CD14-positive monocyte (primary cell): ENCODE results near the gene AGAP1. TPM values are rescaled to one million over a fixed set of nuclear protein-coding genes. Genes with fewer than 3 reads are reported as not detected.

Source experiments
- DNase-seq, 3 donors: peaks; one replicate each; pipeline ENCODE4 v3.0.0-alpha.2; 2011 to 2022
- H2AFZ ChIP-seq: 2 replicates; pipeline ENCODE4 v1.6.0; 2012; ENCODE audit warnings: mild to moderate bottlenecking, low read depth, low read length, inconsistent platforms; ENCODE audit not compliant: insufficient read depth, poor library complexity, severe bottlenecking
- H3K27ac ChIP-seq, 2 donors: 1 replicate in 1 of 2; 2 replicates in 1 of 2; pipeline ENCODE4 v1.5.1; 2012 to 2013; ENCODE audit warnings: low read length in 2 of 2, control low read depth in 1 of 2, inconsistent platforms in 1 of 2, low read depth in 1 of 2, mild to moderate bottlenecking in 1 of 2
- H3K27me3 ChIP-seq, 2 donors: one replicate each; pipeline versions ENCODE4 v1.6.0 to v1.6.1; 2011 to 2013; ENCODE audit warnings: low read length in 2 of 2; ENCODE audit not compliant: control insufficient read depth in 2 of 2, insufficient read depth in 2 of 2
- H3K36me3 ChIP-seq, 2 donors: replicated peaks in 1 of 2; 1 replicate in 1 of 2; 2 replicates in 1 of 2; pipeline versions ENCODE4 v1.5.1 to v1.6.1; 2012 to 2013; ENCODE audit warnings: low read length in 2 of 2, control low read depth in 1 of 2, inconsistent platforms in 1 of 2, mild to moderate bottlenecking in 1 of 2; ENCODE audit not compliant: insufficient read depth in 2 of 2, control insufficient read depth in 1 of 2
- H3K4me1 ChIP-seq, 2 donors: 1 replicate in 1 of 2; 2 replicates in 1 of 2; pipeline versions ENCODE4 v1.5.1 to v1.6.1; 2012 to 2013; ENCODE audit warnings: low read length in 2 of 2, control low read depth in 1 of 2, inconsistent platforms in 1 of 2, mild to moderate bottlenecking in 1 of 2, moderate library complexity in 1 of 2; ENCODE audit not compliant: insufficient read depth in 2 of 2, control insufficient read depth in 1 of 2
- H3K4me2 ChIP-seq: replicated peaks from 2 replicates; pipeline ENCODE3; 2012; ENCODE audit warnings: low read length, moderate library complexity, mild to moderate bottlenecking; ENCODE audit not compliant: poor library complexity, severe bottlenecking; ENCODE audit errors: extremely low read depth
- H3K4me3 ChIP-seq, 3 experiments: fragments of 200-600 bp in 1 of 3; sonication (generic) in 1 of 3; replicated peaks in 1 of 3; 1 replicate in 2 of 3; 2 replicates in 1 of 3; pipeline ENCODE4 v1.5.1; 2011 to 2013; ENCODE audit warnings: low read length in 3 of 3, mild to moderate bottlenecking in 3 of 3, control low read depth in 2 of 3, low read depth in 2 of 3, inconsistent platforms in 1 of 3, moderate library complexity in 1 of 3
- H3K79me2 ChIP-seq: 2 replicates; pipeline ENCODE4 v1.6.0; 2012; ENCODE audit warnings: mild to moderate bottlenecking, control low read depth, inconsistent platforms, low read length, moderate library complexity; ENCODE audit not compliant: insufficient read depth
- H3K9ac ChIP-seq: 2 replicates; pipeline ENCODE4 v1.6.0; 2017; ENCODE audit warnings: low read length, mild to moderate bottlenecking; ENCODE audit not compliant: insufficient read depth, poor library complexity, severe bottlenecking
- H3K9me3 ChIP-seq, 2 donors: replicated peaks in 1 of 2; 1 replicate in 1 of 2; 2 replicates in 1 of 2; pipeline versions ENCODE4 v1.5.1 to v1.6.1; 2012 to 2013; ENCODE audit warnings: low read length in 2 of 2, control low read depth in 1 of 2; ENCODE audit not compliant: control insufficient read depth in 1 of 2, insufficient read depth in 1 of 2
- H4K20me1 ChIP-seq: 2 replicates; pipeline ENCODE4 v1.6.0; 2012; ENCODE audit warnings: mild to moderate bottlenecking, low read length, control low read depth, moderate library complexity; ENCODE audit not compliant: insufficient read depth
- H3K27ac Mint-ChIP-seq, 7 donors: one replicate each; pipeline ENCODE4 v1.8.0; 2020; ENCODE audit warnings: mild to moderate bottlenecking in 7 of 7, mixed read lengths in 7 of 7, moderate library complexity in 6 of 7, inconsistent platforms in 2 of 7
- H3K27me3 Mint-ChIP-seq, 3 donors: one replicate each; pipeline ENCODE4 v1.8.0; 2021 to 2022; ENCODE audit warnings: low read depth in 3 of 3, mild to moderate bottlenecking in 3 of 3, mixed read lengths in 3 of 3, moderate library complexity in 3 of 3, inconsistent platforms in 1 of 3
- H3K36me3 Mint-ChIP-seq, 2 donors: one replicate each; pipeline ENCODE4 v1.8.0; 2020; ENCODE audit warnings: mixed read lengths in 2 of 2, inconsistent platforms in 1 of 2, mild to moderate bottlenecking in 1 of 2
- H3K4me1 Mint-ChIP-seq: one replicate; pipeline ENCODE4 v1.8.0; 2020; ENCODE audit warnings: mild to moderate bottlenecking, mixed read lengths
- H3K4me3 Mint-ChIP-seq, 2 donors: one replicate each; pipeline ENCODE4 v1.8.0; 2020; ENCODE audit warnings: mild to moderate bottlenecking in 2 of 2, mixed read lengths in 2 of 2, moderate library complexity in 1 of 2
- H3K9me3 Mint-ChIP-seq, 7 donors: one replicate each; pipeline ENCODE4 v1.8.0; 2020 to 2022; ENCODE audit warnings: mixed read lengths in 7 of 7, mild to moderate bottlenecking in 6 of 7, moderate library complexity in 6 of 7, inconsistent platforms in 2 of 7
- CTCF ChIP-seq: fragments of 200-600 bp; IDR thresholded peaks from one replicate; pipeline ENCODE4 v1.8.0; 2022; ENCODE audit warnings: antibody characterized with exemption, mild to moderate bottlenecking
- WGBS: methylation state at CpG from one replicate; pipeline ENCODE4 v1.1.5; 2013; ENCODE audit warnings: missing lambda C conversion rate; ENCODE audit not compliant: insufficient coverage; 5-methylcytosine and 5-hydroxymethylcytosine counted together
- intact Hi-C, 2 donors: fragments of 100-400 bp; cut with micrococcal nuclease; formaldehyde crosslinking; loops; one replicate each; pipeline versions ENCODE4 v1.15.0 to v1.15.1; 2023
- polyA plus RNA-seq, 3 donors: library from polyadenylated mRNA; depleted of rRNA in 1 of 3; unstranded in 2 of 3; stranded (reverse) in 1 of 3; fragments of 300-500 nt in 2 of 3; fragments of >200 nt in 1 of 3; fragmentation: Illumina TruSeq in 2 of 3; gene quantifications; 1 replicate in 2 of 3; 2 replicates in 1 of 3; pipeline ENCODE4 v1.2.3, GENCODE V29; 2012 to 2021

The AGAP1 gene
- polyA plus RNA-seq, 3 donors = 0.12 TPM; not detected in 2

GRCh38 chr2:235467588-235467987 lies 26.3 kb upstream of the AGAP1 start:
- no peak for TF ChIP-seq CTCF
- H3K9me3 ChIP-seq = no peaks in the 10 kb centered on the region
- no peaks in the 10 kb centered on the region for H3K4me1 Mint-ChIP-seq
- no peaks in the 10 kb centered on the region for H3K4me1 ChIP-seq
- H3K36me3 Mint-ChIP-seq = no peaks in the 10 kb centered on the region
- no peak for DNase-seq
- H3K27me3 Mint-ChIP-seq = peaks cover 8 to 11% (median 8%) of the 10 kb centered on the region in 3 donors
- no peak overlapping the region for H3K4me2 ChIP-seq
- no peaks in the 10 kb centered on the region for H3K79me2 ChIP-seq
- H3K27ac Mint-ChIP-seq = no peak overlapping the region
- H3K27me3 ChIP-seq = no peaks in the 10 kb centered on the region
- H3K4me3 ChIP-seq = no peak overlapping the region
- intact Hi-C loops = no loop called here
- H3K9me3 Mint-ChIP-seq = peaks cover 0 to 11% (median 2%) of the 10 kb centered on the region in 7 donors
- no peak overlapping the region for H3K4me3 Mint-ChIP-seq
- WGBS = 75% methylated on average over 1 of the region's 5 CpGs
- H3K9ac ChIP-seq = no peak overlapping the region
- H3K36me3 ChIP-seq = no peaks in the 10 kb centered on the region
- no peak overlapping the region for H3K27ac ChIP-seq
- H2AFZ ChIP-seq = no peak overlapping the region
- no peaks in the 10 kb centered on the region for H4K20me1 ChIP-seq

- Mint-ChIP-seq H3K9me3 (peaks cover 0 to 7% (median 4%) of the 10 kb centered on the region in 7 donors), H3K27ac (no peak overlapping the region), H3K4me1 (no peaks in the 10 kb centered on the region), H3K36me3 (no peaks in the 10 kb centered on the region), H3K4me3 (no peak overlapping the region), H3K27me3 (peaks cover 5 to 9% (median 7%) of the 10 kb centered on the region in 3 donors)
- DNase-seq = no peak
- Histone ChIP-seq H3K4me1 (no peaks in the 10 kb centered on the region), H3K79me2 (no peaks in the 10 kb centered on the region), H3K27me3 (no peaks in the 10 kb centered on the region), H4K20me1 (no peaks in the 10 kb centered on the region), H3K9ac (no peak overlapping the region), H3K36me3 (no peaks in the 10 kb centered on the region), H3K27ac (no peak overlapping the region), H3K4me2 (no peak overlapping the region), H3K9me3 (no peaks in the 10 kb centered on the region), H3K4me3 (no peak overlapping the region), H2AFZ (no peak overlapping the region)
- no peak for TF ChIP-seq CTCF
- 23% methylated on average over 3 of the region's 9 CpGs for WGBS
- intact Hi-C loops = no loop called here
Observed at GRCh38 chr2:235468978-235469655, 24.7 kb upstream of the AGAP1 start.
